HG03108 (cell line): ENCODE measurements around the gene RPRD1A.
"Not testable (repeated sequence)": the region's sequence is repeated elsewhere in the genome, so short reads cannot be mapped to it uniquely, and the experiment has no call there.

Source experiments
- ATAC-seq: cut with Tn5 transposase; IDR thresholded peaks from one replicate; pipeline ENCODE4 v1.9.1; 2021; ENCODE audit warnings: moderate library complexity; ENCODE audit not compliant: unreplicated experiment

The RPRD1A gene, protein sequence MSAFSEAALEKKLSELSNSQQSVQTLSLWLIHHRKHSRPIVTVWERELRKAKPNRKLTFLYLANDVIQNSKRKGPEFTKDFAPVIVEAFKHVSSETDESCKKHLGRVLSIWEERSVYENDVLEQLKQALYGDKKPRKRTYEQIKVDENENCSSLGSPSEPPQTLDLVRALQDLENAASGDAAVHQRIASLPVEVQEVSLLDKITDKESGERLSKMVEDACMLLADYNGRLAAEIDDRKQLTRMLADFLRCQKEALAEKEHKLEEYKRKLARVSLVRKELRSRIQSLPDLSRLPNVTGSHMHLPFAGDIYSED

DNA sequence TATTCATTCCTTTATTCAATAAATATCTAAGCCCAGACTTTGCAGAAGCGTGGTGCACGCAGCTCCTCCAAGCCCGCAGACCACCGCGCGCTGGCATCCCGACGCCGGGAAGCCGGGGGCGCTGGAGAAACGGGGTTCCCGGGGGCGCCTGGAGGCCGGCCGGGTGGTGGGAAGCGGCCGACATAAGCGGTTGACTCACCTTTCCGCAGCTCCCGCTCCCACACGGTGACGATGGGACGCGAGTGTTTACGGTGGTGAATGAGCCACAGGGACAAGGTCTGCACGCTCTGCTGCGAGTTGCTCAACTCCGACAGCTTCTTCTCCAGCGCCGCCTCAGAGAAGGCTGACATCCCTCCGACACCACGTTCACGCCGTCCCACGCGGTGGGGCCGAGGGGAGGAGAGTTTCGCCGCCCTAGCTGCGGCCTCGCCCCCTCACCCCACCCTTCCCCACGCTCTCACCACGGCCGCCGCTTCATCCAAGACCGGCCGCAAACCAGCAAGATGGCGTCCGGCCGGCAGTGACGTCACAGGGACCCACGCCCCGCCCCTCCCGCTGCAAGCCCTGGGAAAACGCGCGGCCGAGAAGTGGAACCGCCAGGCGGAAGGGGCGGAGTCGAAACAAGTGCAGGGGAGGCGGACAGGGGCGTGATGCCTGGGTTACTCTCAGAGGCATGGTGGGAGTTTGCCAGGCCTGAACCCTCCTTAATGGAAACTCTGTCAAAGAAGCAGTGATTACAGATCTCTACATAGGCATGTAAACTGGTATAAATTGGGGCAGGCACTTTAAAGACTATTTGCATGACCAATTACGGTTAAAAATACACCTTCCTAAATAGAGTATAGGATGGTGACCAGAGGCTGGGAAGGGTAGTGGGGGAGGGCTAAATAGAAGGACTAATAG is at the start of gene RPRD1A:
TSS of gene RPRD1A (minus strand) at position 505 of the 903 bp plus-strand sequence. CDS start at position 350, 155 bp downstream.
- peak; percentile 90 for ATAC-seq

DNA sequence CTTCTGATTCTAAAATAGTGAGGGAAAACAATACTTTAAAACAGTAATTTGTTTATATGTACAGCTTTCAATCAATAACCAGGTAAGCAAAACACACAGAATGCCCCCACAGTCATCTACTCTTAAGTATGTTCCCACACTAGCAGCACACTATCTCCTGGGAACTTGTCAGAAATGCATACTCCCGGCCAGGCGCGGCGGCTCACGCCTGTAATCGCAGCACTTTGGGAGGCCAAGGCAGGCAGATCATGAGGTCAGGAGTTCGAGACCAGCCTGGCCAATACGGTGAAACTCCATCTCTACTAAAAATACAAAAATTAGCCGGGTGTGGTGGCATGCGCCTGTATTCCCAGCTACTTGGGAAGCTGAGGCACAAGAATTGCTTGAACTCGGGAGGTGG is 49.4 kb upstream of the RPRD1A start:
- not testable (repeated sequence) for ATAC-seq

DNA sequence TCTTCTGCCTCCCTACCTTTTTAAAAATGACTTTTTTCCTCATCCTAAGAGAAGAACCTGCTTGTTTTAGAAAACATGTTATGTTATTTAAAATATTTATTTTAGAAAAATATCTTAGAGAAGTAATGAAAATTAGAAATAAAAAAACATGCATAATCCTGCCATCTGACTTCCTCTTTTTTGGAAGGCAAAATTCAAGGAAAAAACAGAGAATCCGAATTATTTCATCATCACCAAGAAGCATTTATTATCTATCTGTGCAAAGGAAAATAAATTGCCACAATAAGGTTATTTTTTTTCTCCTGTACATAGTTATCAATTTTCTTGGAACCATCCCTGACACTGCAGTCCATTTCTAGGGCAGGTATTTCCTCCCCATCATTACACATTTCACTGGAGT is 47.4 kb upstream of the RPRD1A start:
- no peak for ATAC-seq

DNA sequence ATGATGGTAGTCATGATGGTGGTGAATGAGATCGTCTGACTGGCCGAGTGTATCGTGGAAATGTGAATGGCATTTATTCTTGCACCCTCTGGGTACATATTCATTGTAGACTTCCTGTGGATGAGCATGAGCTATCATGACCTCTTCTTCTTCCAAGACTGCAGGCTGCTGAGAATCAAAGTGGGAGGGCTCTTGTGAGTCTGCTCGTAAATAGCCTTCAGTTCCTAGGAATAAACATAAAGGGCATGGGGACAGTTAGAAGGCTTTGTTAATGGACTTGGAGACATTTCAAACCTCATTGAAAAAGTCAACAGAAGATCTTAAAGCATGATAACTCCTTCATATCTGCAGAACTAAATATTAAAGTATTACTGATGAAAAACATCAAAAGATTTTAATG is 46.9 kb upstream of the RPRD1A start:
- no peak for ATAC-seq

DNA sequence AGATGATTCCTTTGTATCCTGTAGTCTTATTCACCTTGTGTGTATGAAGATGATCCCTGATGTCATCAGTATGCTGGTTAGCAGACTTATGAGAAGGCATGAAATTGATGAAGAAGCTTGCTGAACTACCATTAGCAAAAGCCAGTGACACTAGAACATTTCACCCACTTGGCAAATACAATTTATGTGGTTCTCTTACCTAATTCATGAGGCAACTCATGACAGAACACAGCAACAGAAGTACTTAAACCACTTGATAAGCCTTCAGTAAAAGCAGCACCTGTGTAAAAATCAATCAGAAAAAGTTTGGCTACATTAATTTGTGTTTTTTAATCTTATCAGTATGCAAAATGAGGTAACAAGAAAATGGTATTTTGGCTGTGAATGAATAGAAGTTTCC is 44.9 kb upstream of the RPRD1A start:
- no peak for ATAC-seq

DNA sequence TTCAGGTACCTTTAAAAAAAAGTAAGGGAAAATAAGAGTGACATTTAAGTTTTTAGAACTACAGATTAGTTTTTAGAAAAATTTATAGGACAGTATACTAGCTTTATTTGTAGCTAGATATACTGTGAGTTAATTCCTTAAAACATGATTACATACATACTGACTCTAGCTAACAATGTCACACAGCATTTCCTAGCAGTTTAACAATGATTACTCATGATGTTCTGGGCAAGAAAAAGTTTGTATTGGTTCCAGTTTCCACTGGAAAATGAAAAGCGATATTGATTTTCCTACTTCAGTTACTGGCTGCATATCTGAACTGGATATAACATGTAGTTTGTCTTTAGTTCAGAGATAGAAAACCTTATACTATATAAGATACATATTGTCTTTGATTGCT is 42.4 kb upstream of the RPRD1A start:
- ATAC-seq: no peak

DNA sequence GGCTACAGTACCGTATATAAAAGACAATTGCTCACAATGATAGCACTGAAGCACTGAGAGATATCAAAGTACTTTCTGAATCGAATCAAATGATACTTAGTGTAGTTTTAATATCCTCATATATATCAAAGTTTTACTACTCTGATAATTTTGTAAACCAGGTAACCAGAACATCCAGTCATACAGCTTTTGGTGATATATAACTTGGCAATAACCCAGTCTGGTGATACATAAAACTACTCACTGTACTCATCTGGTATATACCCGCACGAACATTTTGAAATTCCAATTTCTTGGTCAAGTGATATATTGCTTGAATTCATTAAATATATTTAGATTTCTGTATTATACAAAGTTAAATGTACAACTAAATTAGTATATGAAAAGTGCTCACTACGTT is 41.2 kb upstream of the RPRD1A start:
- no peak for ATAC-seq

DNA sequence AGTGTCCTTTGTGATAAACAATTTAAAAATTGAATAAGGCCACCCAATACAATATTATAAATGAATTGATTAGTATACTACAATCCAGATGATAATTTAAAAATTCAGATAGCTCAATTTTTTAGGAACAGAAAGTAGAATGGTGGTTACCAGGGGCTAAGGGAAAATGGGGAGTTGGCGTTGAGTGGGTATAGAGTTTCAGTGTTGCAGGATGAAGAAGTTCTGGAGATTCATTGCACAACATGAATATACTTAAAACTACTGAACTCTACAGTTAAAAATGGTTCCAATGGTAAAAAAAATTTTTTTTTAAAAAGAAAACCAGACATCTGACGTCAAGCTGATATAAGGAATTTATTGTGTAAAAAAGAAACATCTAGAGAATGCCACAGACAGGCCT is 40.8 kb upstream of the RPRD1A start:
- no peak for ATAC-seq

DNA sequence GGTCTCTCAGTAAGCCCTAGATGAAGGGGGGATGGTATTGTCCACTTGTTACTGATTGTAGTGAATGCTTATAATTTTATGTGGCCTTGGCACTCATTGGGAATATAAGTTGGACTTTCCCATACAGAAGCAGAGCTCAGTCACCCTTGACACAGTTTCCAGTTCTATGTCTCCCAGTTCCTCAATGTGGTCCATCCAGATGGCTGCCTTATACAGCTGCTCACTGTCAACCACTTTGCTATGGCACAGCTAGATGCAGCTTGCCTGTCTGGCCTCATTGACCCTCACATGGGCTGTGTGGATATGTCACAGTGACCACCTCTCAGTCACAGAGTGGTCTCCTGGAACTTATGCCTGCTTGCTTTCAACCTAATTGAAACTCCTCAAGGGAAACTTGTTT is 40.1 kb upstream of the RPRD1A start:
- ATAC-seq: no peak

DNA sequence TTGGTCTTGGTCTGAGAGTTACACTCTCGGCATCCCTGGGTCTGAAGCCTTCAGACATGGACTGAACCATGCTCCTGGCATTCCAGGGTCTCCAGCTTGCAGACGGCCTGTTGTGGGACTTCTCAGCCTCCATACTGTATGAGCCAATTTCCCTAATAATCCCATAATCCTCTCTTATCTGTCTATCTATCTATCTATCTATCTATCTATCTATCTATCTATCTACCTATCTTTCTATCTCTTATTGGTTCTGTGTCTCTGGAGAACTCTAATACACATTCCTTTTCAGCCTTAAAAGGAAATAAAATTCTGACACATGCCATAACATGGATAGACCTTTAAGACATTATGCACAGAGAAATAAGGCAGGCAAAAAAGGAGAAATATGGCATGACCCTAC is 37.4 kb upstream of the RPRD1A start:
- ATAC-seq: no peak

DNA sequence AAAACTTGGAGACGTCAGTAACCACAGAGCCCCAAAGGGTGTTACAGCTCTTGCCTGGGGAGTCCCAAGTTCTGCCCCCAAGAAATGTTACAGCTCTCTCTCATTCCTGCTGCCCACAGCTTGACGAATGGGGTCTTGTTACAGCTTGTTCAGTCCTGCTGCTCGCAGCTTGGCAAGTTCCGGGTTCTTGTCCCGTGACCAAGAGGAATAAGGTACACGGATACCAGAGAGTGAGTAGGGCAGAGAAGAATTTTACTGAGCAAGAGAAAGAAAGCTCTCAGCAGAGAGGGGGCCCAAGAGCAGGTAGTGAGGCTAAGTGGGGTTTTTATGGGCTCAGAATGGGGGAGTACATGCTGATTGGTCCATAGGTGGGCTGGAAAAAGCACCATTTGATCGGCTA is 34.6 kb upstream of the RPRD1A start:
- no peak for ATAC-seq

DNA sequence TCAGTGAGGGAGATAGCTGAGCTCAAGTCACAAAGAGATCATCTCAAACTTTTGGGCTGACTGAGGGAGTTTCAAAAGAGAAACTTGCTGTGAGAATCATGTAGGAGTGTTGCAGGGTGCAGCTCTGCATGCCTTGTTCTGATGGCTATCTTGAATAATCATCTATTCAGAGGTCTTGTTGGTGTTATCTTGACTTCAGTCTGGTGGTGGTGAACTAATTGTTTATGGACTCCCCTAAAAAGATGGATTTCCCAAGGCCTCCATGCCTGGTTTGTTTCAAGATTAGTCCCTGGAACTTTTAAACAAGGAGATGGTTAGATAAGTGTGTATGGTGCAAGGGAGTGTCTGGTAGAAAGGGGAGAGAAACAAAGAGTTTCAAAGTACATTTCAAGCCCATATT is 32.0 kb upstream of the RPRD1A start:
- ATAC-seq: no peak

DNA sequence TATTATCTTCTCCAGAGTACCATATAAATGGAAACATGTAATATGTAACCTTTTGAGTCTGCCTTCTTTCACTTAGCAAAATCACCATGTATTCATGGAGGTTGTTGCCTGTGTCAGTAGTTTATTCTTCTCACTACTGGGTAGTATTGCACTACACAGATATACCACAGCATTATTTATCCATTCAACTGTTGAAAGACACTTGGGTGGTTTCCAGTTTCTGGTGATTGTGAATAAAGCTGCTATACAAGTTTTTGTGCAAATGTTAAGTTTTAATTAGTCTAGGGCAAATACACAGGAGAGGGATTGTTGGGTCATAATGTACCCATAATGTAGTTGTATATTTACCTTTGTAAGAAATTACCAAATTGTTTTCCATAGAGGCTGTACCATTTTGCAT is 29.6 kb upstream of the RPRD1A start:
- ATAC-seq: no peak

DNA sequence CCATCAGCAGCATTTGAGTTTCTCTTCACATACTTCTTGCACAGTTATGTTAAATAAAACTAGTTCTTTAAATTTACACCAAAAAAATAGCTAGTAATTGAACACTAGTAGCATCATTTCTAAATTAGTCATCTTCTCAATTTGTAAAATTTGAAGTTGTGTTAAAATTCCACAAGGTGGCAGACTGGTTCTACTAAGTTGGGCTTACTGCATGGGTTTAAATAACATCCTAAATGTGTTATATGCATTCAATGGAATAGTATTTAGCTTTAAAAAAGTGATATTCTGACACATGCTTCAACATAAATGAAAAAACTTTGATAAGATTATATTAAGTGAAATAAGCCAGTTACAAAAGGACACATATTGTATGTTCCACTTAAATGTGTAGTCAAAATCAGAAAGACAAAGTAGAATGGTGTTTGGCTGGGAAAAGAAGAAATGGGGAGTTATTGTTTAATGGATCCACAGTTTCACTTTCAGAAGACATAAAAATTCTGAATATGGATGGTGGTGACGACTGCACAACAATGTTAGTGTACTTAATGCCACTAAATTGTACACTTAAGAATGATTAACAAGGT is 28.7 kb upstream of the RPRD1A start:
- no peak for ATAC-seq

DNA sequence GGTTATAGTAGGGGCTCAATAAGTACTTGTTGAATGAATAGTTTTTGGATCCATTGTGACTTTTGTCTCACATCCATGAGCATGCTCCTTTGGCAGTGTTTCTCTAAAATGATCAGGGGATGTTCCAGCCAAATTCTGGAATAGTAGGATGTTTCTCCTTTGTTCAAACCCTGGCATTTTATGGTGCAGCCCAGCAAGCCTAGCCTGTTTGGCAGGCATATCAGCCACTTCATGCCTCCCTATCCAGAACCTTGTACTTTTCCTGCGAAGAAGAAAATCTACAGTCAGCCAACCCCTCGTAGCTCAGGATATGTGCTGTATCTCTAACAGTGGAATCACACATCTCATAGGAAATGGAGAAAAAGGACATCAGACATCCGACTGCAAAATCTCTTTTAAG is 27.1 kb upstream of the RPRD1A start:
- ATAC-seq: no peak

DNA sequence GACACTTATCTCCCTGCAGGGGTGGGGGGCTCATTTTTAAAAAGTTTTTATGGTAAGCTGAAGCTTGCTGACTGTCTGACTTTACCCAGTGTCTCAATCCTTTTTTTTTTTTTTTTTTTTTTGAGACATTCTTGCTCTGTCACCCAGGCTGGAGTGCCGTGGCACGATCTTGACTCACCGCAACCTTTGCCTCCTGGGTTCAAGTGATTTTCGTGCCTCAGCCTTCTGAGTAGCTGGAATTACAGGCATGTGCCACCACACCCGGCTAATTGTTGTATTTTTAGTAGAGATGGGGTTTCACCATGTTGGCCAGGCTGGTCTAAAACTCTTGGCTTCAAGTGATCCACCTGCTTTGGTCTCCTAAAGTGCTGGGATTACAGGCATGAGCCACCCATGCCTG is 24.8 kb upstream of the RPRD1A start:
- ATAC-seq: not testable (repeated sequence)

DNA sequence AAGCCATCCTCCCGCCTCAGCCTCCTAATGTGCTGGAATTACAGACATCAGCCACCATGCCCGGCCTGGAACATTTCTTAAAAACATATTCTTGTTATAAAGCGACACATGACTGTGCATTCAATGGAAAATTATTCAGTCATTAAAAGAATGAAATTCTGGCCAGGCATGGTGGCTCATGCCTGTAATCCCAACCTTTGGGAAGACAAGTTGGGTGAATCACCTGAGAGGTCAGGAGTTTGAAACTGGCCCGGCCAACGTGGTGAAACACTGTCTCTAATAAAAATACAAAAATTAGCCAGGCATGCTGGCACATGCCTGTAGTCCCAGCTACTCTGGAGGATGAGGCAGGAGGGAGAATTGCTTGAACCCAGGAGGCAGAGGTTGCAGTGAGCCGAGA is 21.6 kb upstream of the RPRD1A start:
- ATAC-seq: no peak

DNA sequence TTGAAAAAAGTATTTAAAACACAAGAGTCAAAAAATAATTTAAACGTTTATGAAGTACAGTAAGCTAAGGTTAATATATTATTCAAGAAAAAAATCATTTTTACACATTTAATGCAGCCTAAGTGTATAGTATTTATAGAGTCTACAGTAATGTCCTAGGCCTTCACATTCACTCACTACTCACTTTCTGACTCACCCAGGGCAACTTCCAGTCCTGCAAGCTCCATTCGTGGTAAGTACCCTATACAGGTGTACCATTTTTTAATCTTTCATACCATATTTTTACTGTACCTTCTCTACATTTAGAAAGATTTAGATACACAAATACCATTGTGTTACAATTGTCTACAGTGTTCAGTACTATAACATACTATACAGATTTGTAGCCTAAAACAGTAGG is 20.9 kb upstream of the RPRD1A start:
- no peak for ATAC-seq

DNA sequence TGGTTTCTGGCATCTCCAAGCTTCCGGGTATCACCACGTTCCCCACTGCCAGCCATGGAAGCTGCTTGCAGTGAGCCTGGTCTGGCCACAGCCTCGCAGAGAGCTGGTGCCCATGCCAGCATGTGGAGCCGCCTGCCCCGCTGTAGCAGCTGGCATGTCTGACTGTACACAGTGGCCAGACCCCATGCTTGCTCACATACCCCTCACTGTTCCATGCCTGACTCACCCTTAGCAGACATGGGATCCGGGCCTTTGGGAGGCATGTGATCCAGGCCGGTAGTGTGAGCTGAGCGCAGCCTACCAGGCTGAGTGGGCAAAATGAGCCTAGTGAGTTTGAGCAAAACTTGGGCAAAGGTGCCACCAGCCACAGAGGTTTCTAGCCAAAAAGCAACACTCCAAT is 18.8 kb upstream of the RPRD1A start:
- ATAC-seq: no peak

DNA sequence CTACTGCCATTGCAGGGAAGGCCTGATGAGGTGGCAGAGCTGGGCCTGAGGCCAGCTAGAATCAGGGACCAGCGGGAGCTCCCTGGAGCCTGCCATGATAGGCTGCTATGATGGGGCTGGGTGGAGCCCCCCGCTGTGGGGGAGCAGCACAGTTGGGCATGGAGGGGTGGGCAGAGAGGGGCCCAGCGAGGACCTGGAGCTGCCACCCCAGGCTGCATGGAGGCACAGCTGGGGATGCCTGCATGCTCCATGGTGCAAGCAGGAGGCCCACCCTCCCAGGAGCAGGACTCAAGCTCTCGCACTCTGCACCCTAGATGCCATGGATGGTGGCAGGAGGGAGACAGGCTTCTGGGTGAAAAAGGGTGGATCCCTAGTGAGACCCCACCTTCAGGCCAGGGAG is 17.8 kb upstream of the RPRD1A start:
- ATAC-seq: no peak

DNA sequence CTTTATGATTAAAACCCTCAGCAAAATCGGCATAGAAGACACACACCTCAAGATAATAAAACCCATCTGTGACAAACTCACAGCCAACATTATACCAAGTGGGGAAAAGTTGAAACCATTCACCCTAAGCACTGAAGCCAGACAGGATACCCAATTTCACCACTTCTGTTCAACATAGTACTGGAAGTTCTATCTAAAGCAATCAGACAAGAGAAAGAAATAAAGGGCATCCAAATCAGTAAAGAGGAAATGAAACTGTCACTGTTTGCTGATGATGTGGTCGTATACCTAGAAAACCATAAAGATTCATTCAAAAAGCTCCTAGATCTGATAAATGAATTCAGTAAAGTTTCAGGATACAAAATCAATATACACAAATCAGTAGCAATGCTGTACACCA is 16.4 kb upstream of the RPRD1A start:
- ATAC-seq: no peak

DNA sequence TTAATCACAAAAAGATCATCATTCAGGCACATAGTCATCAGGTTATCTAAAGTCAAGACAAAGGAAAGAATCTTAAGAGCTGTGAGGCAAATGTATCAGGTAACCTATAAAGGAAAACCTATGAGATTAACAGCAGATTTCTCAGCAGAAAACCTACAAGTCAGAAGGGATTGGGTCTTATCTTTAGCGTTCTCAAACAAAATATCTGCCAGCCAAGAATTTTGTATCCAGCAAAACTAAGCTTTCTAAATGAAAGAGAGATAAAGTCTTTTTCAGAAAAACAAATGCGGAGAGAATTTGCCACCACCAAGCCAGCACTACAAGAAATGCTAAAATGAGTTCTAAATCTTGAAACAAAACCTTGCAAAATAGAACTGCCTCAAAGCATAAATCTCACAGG is 13.8 kb upstream of the RPRD1A start:
- ATAC-seq: not testable (repeated sequence)
